Hypothalamus (tissue), 51 donors: Measurements from ENCODE around the gene STX4.
A peak's percentile ranks its signal among the peaks of the same experiment; 100 is the strongest.

ENCODE experiments used
- DNase-seq, 51 donors: peaks; one replicate each; lab custom pipeline; 2025; lab: John Stamatoyannopoulos, UW

The STX4 gene

GRCh38 chr16:31032736-31033708 lies at the start of gene STX4:
Gene STX4 (plus strand): TSS chr16:31033558. CDS start chr16:31033806, 248 bp downstream.
- DNase-seq: peak; percentile 81 to 100 (median 97)

GRCh38 chr16:30983898-30984610 lies 49.3 kb upstream of the STX4 start:
- no peak for DNase-seq

GRCh38 chr16:30984669-30985400 lies 48.5 kb upstream of the STX4 start, which contains the start of gene HSD3B7:
Gene HSD3B7 (plus strand): TSS chr16:30985207. CDS start chr16:30985659, 452 bp downstream.
- peak in 50 of 51 donors; percentile 8 to 87 (median 58) for DNase-seq

GRCh38 chr16:30985401-30986128 lies 47.8 kb upstream of the STX4 start:
- DNase-seq: peak in 1 of 51 donors; percentile 6

- DNase-seq: no peak
Measured at GRCh38 chr16:30986129-30986991, 47.0 kb upstream of the STX4 start.

- DNase-seq: no peak
Measured at GRCh38 chr16:30987581-30988190, 45.7 kb upstream of the STX4 start.

- DNase-seq: no peak
Measured at GRCh38 chr16:30989469-30990047, 43.8 kb upstream of the STX4 start.

GRCh38 chr16:30990105-30990504 lies 43.3 kb upstream of the STX4 start:
- DNase-seq: no peak

- no peak for DNase-seq
Measured at GRCh38 chr16:30991052-30991451, 42.3 kb upstream of the STX4 start.

- DNase-seq: no peak
Measured at GRCh38 chr16:30992276-30992780, 41.0 kb upstream of the STX4 start.

- no peak for DNase-seq
Measured at GRCh38 chr16:30992931-30993816, 40.2 kb upstream of the STX4 start.

- DNase-seq: no peak
Measured at GRCh38 chr16:30995927-30996323, 37.4 kb upstream of the STX4 start.

- no peak for DNase-seq
Measured at GRCh38 chr16:30996324-30996984, 36.9 kb upstream of the STX4 start.

- peak in 28 of 51 donors; percentile 3 to 69 (median 30) for DNase-seq
Measured at GRCh38 chr16:30996985-30997724, 36.2 kb upstream of the STX4 start.
